ENCODE data around the gene TMEM72.

GRCh38 chr10:44897049-44897448 is 14.1 kb upstream of the TMEM72 start:
- no peak for TF ChIP-seq POLR2AphosphoS5 (IDR thresholded peaks at IDR 0.05)
- TF ChIP-seq CTCF (IDR thresholded peaks at IDR 0.05) = no peak
